Lower lobe of right lung (tissue), 2 donors: ENCODE data around the gene DAB2IP. TPM values are rescaled to one million over a fixed set of nuclear protein-coding genes. Genes with fewer than 3 reads are reported as not detected.

ENCODE experiments used
- ATAC-seq, 2 donors: fragments of 200-7000 bp; cut with Tn5 transposase; one replicate each; pipeline ENCODE4 v1.9.1; 2020 to 2022; ENCODE audit warnings: mild to moderate bottlenecking in 2 of 2, moderate library complexity in 2 of 2
- DNase-seq: peaks from one replicate; pipeline ENCODE4 v3.0.0-alpha.2; 2020
- H3K27ac ChIP-seq: fragments of 200-600 bp; one replicate; pipeline ENCODE4 v1.8.0; 2022
- H3K27me3 ChIP-seq: fragments of 200-600 bp; one replicate; pipeline ENCODE4 v1.8.0; 2022; ENCODE audit warnings: low read depth
- H3K36me3 ChIP-seq: fragments of 200-600 bp; one replicate; pipeline ENCODE4 v1.8.0; 2022; ENCODE audit warnings: mild to moderate bottlenecking
- H3K4me1 ChIP-seq: fragments of 200-600 bp; one replicate; pipeline ENCODE4 v1.8.0; 2022
- H3K4me3 ChIP-seq: fragments of 200-600 bp; one replicate; pipeline ENCODE4 v1.8.0; 2022; ENCODE audit warnings: mild to moderate bottlenecking
- H3K9me3 ChIP-seq: fragments of 200-600 bp; one replicate; pipeline ENCODE4 v1.8.0; 2022
- intact Hi-C: fragments of 100-400 bp; cut with DNase I; formaldehyde crosslinking; loops from one replicate; pipeline ENCODE4 v1.11.0; 2022
- total RNA-seq: library from RNA; stranded (reverse); fragmentation: NEBNext Ultra II Directional; extraction: Animal tissue kit (Norgen Biotek cat#: 25700); gene quantifications from one replicate; pipeline ENCODE4 v1.2.1, GENCODE V29; 2021
- TF ChIP-seq, protein P1 (sequence below): fragments of 200-600 bp; IDR thresholded peaks from one replicate; pipeline ENCODE4 v1.8.0; 2022; ENCODE audit warnings: antibody characterized with exemption, mild to moderate bottlenecking
- donor health status: DM: no; HTN: yes; CAD: no; lungs with severe emphysema.

DAB2IP gene
- total RNA-seq, 1 donor from 2014 or later, result 54.1 TPM

DNA sequence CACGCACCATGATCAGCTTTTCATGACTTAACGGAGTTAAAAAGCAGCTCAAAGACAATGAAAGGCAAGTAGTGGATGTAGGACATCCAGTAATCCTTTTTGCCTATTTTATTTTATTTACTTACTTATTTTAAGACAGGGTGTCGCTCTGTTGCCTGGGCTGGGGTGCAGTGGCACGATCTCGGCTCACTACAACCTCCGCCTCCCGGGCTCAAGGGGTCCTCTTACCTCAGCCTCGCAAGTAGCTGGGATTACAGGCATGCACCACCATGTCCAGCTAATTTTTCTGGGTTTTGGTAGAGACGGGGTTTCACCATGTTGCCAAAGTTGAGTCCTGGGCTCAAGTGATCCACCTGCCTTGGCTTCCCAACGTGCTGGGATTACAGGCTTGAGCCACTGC is 148.9 kb downstream of the DAB2IP start:
- DNase-seq (no peak), ATAC-seq (no peak)
- Histone ChIP-seq H3K9me3 (no peaks in the 10 kb centered on the region), H3K27me3 (no peaks in the 10 kb centered on the region), H3K27ac (no peak overlapping the region), H3K4me3 (no peak overlapping the region), H3K36me3 (no peaks in the 10 kb centered on the region), H3K4me1 (no peaks in the 10 kb centered on the region)
- intact Hi-C loops, result no loop called here
- TF ChIP-seq, protein P1, sequence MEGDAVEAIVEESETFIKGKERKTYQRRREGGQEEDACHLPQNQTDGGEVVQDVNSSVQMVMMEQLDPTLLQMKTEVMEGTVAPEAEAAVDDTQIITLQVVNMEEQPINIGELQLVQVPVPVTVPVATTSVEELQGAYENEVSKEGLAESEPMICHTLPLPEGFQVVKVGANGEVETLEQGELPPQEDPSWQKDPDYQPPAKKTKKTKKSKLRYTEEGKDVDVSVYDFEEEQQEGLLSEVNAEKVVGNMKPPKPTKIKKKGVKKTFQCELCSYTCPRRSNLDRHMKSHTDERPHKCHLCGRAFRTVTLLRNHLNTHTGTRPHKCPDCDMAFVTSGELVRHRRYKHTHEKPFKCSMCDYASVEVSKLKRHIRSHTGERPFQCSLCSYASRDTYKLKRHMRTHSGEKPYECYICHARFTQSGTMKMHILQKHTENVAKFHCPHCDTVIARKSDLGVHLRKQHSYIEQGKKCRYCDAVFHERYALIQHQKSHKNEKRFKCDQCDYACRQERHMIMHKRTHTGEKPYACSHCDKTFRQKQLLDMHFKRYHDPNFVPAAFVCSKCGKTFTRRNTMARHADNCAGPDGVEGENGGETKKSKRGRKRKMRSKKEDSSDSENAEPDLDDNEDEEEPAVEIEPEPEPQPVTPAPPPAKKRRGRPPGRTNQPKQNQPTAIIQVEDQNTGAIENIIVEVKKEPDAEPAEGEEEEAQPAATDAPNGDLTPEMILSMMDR, result no peak

DNA sequence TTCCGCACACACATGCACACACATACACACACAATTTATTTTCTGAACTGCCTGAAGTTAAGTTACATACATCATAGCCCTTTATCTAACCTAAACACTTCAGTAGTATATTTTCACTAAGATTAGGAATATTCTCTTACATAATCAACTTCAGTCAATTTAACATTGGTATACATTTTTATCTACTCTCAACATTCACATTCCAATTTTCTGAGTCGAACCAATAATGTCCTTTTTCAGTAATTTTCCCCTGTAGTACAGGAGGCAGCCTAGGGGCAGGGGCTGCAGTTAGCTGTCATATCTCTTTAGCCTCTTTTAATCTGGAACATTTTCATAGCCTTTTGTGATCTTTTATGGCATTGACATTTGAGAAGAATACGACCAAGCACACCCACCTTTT is 150.1 kb downstream of the DAB2IP start:
- Histone ChIP-seq H3K27me3 (no peaks in the 10 kb centered on the region), H3K27ac (no peak overlapping the region), H3K36me3 (no peaks in the 10 kb centered on the region), H3K9me3 (no peaks in the 10 kb centered on the region), H3K4me1 (no peaks in the 10 kb centered on the region), H3K4me3 (no peak overlapping the region)
- DNase-seq (no peak), ATAC-seq (no peak)
- TF ChIP-seq, protein P1, result no peak
- intact Hi-C loops, result no loop called here

DNA sequence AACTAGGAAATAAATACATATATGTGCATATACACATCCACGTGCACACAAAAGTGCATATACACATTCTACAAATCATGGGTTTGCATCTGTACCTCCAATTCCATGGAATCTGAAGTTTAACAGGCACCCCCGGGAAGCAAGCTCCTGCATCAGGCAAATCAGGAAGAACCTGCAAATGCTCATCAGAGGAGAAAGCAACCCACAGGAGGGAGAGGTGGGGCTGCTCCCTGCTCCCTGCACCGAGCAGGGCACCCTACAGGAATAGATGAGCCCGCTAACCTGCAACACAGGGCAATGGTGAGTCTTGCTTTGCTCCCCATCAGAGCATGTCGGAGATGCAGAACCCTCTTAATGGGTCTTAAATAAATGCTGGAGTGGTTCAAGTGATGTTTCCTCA is 151.3 kb downstream of the DAB2IP start:
- intact Hi-C loops, result no loop called here
- Histone ChIP-seq H3K9me3 (no peaks in the 10 kb centered on the region), H3K27ac (no peak overlapping the region), H3K36me3 (no peaks in the 10 kb centered on the region), H3K27me3 (no peaks in the 10 kb centered on the region), H3K4me1 (no peaks in the 10 kb centered on the region), H3K4me3 (no peak overlapping the region)
- no peak for ATAC-seq
- TF ChIP-seq, protein P1, result no peak
- no peak for DNase-seq

DNA sequence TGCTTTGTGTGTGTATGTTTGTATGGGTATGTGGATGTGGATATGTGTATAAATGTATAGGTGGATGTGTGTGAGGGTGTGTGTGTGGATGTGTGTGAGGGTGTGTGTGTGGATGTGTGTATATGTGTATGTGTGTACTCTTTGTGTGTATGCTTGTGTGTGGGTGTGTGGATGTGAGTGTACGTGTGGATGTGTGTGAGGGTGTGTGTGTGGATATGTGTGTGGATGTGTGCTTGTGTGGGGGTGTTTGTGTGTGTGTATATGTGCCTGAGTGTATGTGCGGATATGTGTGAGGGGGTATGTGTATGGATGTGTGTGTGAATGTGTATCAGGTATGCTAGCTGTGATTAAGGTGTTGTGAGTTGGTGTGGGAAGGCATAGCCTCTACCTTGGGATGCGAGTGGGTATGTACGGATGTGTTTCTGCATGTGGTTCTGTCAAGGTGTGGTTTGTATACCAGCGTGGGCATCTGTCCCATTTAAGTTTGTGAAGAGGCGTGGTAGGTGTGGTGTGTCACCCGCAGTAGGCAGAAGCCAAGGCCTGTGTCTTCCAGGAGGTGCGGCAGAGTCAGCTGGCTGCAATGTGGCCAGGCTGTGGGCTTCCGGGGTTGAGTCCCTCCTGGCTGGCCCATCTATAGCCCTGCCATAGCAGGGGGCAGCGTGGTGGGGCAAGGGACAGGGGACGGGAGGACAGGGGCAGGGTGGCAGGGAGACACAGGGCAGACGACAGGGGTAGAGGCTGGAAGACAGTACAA is 155.8 kb downstream of the DAB2IP start:
- Histone ChIP-seq H3K9me3 (no peaks in the 10 kb centered on the region), H3K4me1 (no peaks in the 10 kb centered on the region), H3K4me3 (no peak overlapping the region), H3K27me3 (no peaks in the 10 kb centered on the region), H3K36me3 (no peaks in the 10 kb centered on the region), H3K27ac (no peak overlapping the region)
- intact Hi-C loops, result no loop called here
- peak in 1 of 2 donors; percentile 11 for ATAC-seq
- no peak for DNase-seq
- TF ChIP-seq, protein P1, result no peak

DNA sequence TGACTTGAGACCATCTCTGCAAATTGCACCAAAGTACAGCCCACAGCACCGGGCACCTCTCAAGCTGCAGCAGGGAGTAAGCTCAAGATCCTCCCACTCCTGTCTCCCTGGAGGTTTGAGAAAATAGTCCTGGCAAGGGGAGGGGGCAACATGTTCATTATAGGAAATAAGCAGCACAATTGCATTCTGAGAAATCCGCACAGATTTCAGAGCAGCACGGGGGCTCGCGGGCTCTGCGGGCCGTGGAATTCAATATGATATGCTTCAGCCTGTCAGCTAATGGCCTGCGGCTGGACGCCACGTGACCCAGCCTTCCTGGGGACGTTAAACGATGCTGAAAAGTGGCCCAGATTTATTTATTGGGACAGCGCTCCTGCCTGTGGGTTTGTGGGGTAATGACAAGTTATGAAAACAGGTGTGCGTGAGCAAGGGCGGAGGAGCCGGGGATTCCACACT is 156.4 kb downstream of the DAB2IP start:
- ATAC-seq (no peak), DNase-seq (no peak)
- no peak overlapping the region for H3K4me3 ChIP-seq
- H3K27me3 ChIP-seq, result no peaks in the 10 kb centered on the region
- no peaks in the 10 kb centered on the region for H3K36me3 ChIP-seq
- TF ChIP-seq, protein P1, result no peak
- intact Hi-C loops, result no loop called here
- H3K9me3 ChIP-seq, result no peaks in the 10 kb centered on the region
- no peak overlapping the region for H3K27ac ChIP-seq
- H3K4me1 ChIP-seq, result no peaks in the 10 kb centered on the region
